Stimulated activated CD4-positive, alpha-beta T cell treated with anti-CD3 and anti-CD28 coated beads, TNF-alpha, amount 100 ng/mL, for 4 hours (primary cell): Measurements from ENCODE around the gene GBF1.
A peak's percentile ranks its signal among the peaks of the same experiment; 100 is the strongest.

Experiments
- DNase-seq, 3 experiments: peaks; one replicate each; pipeline ENCODE4 v3.0.0-alpha.2; 2020; ENCODE audit warnings: low read depth in 3 of 3

Gene GBF1

GRCh38 chr10:102344067-102344466, 98.7 kb downstream of the GBF1 start:
- no peak for DNase-seq

- no peak for DNase-seq
Observed at GRCh38 chr10:102347236-102347828, 102.0 kb downstream of the GBF1 start.

GRCh38 chr10:102352066-102352715, 106.9 kb downstream of the GBF1 start:
- peak; percentile 45 to 57 (median 46) for DNase-seq

- no peak for DNase-seq
Observed at GRCh38 chr10:102354451-102354850, 109.1 kb downstream of the GBF1 start.

- DNase-seq, result no peak
Observed at GRCh38 chr10:102358712-102359382, 113.5 kb downstream of the GBF1 start.

- DNase-seq, result no peak
Observed at GRCh38 chr10:102367441-102367840, 122.1 kb downstream of the GBF1 start.

GRCh38 chr10:102368077-102368476, 122.7 kb downstream of the GBF1 start:
- no peak for DNase-seq

GRCh38 chr10:102371295-102371694, 126.0 kb downstream of the GBF1 start:
- no peak for DNase-seq

- no peak for DNase-seq
Observed at GRCh38 chr10:102375250-102375649, 129.9 kb downstream of the GBF1 start.

GRCh38 chr10:102375867-102376266, 130.5 kb downstream of the GBF1 start:
- no peak for DNase-seq

- no peak for DNase-seq
Observed at GRCh38 chr10:102376901-102377300, 131.6 kb downstream of the GBF1 start.

- DNase-seq, result no peak
Observed at GRCh38 chr10:102379383-102379782, 134.1 kb downstream of the GBF1 start.

GRCh38 chr10:102381983-102382382, 136.7 kb downstream of the GBF1 start:
- no peak for DNase-seq

- no peak for DNase-seq
Observed at GRCh38 chr10:102382871-102383270, 137.5 kb downstream of the GBF1 start.

GRCh38 chr10:102384053-102384452, 138.7 kb downstream of the GBF1 start:
- no peak for DNase-seq

- DNase-seq, result no peak
Observed at GRCh38 chr10:102384606-102385429, 139.5 kb downstream of the GBF1 start.

GRCh38 chr10:102389894-102390293, 144.6 kb downstream of the GBF1 start:
- DNase-seq, result no peak

- DNase-seq, result no peak
Observed at GRCh38 chr10:102392306-102392705, 147.0 kb downstream of the GBF1 start.

GRCh38 chr10:102393411-102394078, 148.2 kb downstream of the GBF1 start:
- no peak for DNase-seq

- peak; percentile 95 to 98 (median 97) for DNase-seq
Observed at GRCh38 chr10:102394079-102394800, 148.9 kb downstream of the GBF1 start.

- peak in 1 of 3 experiments; percentile 37 for DNase-seq
Observed at GRCh38 chr10:102394801-102395399, 149.6 kb downstream of the GBF1 start.
